NOMO-1 treated with dmso at 0.1 percent for 144 hours (cell line): ENCODE measurements around the gene ADAMTS19.
"Not testable (repeated sequence)": the region's sequence is repeated elsewhere in the genome, so short reads cannot be mapped to it uniquely, and the experiment has no call there.

Experiments used
- DNase-seq: peaks from one replicate; lab custom pipeline; 2025; ENCODE audit not compliant: unreplicated experiment; lab: John Stamatoyannopoulos, UW

Gene ADAMTS19, protein sequence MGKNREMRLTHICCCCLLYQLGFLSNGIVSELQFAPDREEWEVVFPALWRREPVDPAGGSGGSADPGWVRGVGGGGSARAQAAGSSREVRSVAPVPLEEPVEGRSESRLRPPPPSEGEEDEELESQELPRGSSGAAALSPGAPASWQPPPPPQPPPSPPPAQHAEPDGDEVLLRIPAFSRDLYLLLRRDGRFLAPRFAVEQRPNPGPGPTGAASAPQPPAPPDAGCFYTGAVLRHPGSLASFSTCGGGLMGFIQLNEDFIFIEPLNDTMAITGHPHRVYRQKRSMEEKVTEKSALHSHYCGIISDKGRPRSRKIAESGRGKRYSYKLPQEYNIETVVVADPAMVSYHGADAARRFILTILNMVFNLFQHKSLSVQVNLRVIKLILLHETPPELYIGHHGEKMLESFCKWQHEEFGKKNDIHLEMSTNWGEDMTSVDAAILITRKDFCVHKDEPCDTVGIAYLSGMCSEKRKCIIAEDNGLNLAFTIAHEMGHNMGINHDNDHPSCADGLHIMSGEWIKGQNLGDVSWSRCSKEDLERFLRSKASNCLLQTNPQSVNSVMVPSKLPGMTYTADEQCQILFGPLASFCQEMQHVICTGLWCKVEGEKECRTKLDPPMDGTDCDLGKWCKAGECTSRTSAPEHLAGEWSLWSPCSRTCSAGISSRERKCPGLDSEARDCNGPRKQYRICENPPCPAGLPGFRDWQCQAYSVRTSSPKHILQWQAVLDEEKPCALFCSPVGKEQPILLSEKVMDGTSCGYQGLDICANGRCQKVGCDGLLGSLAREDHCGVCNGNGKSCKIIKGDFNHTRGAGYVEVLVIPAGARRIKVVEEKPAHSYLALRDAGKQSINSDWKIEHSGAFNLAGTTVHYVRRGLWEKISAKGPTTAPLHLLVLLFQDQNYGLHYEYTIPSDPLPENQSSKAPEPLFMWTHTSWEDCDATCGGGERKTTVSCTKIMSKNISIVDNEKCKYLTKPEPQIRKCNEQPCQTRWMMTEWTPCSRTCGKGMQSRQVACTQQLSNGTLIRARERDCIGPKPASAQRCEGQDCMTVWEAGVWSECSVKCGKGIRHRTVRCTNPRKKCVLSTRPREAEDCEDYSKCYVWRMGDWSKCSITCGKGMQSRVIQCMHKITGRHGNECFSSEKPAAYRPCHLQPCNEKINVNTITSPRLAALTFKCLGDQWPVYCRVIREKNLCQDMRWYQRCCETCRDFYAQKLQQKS

DNA sequence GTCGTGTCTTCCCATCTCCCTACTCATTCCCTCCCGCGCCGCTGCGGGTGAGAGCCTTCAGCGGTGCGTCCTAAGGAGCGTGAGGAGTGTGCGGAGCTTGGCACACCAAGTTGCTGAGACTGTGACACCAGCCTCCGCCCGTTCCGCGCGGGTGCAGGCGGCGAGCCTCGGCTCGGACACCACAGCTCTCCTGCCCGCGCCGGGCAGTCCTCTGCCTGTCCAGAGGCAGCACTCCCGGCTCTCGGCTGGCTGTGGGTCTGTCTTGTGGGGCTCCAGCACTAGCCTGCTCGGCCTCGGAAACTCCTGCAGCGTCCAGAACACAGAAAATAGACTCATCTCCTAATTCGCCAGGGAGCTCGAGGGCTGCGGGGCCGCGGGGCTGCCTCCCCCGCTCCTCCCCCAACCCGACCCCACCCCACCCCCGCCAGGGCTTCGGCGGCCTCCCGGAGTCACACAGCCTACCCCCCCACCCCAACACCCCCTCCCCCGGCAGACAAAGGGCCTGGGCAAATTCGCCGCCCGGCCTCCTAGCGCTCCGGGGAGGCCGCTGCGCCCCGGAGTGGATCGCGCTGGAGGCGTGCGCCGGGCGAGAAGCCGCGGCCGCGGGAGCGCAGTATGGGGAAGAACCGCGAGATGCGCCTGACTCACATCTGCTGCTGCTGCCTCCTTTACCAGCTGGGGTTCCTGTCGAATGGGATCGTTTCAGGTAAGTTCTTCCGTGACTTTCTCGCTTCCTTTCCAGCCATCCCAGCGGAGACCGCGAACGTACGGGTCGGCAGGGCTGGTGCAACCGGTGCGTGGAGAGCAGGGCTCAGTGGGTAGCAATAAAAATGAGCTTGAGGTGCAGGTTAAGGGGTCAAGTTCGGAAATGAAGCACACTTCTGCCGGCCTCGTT is at the start of gene ADAMTS19:
TSS of gene ADAMTS19 (plus strand) at position 522 of the 895 bp plus-strand sequence. CDS start at position 616, 94 bp downstream.
- DNase-seq = no peak

DNA sequence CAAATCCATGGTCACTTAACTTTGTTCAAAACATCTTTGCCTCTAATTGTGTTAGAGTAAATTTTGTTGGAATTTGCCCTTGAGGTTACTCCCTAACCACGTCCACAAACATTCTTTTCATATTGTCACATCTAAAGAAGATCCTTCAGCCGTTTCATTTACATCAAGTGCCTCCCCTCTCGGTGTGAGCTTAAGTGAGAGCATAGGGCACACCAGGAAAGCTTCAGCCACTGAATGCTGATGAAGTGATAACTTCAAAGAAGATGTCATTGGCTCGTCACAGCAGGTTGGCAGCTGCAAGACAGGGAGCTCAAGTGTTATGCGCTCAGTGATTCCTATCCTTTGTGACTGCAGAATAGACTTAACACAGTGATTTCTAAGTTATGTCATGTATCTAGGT is 49.6 kb upstream of the ADAMTS19 start:
- DNase-seq = no peak

DNA sequence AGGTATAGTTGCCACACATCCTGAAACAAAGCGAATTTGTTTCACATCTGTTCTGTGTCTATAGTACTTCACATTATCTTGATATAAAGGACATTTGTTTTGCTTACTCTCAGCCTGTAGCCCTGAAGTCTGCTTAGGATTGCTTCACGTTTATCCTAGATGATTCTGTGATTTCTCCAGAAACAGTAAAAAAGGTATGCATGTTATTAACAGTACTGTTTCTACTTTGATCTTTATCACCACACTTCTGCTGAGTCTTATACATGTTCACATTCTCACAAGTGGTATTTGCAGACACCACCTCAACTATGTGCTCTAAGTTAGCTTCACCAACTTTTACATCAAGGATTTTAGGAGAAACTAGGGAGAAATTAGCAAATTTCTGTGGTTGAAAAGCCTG is 47.4 kb upstream of the ADAMTS19 start:
- DNase-seq = no peak

DNA sequence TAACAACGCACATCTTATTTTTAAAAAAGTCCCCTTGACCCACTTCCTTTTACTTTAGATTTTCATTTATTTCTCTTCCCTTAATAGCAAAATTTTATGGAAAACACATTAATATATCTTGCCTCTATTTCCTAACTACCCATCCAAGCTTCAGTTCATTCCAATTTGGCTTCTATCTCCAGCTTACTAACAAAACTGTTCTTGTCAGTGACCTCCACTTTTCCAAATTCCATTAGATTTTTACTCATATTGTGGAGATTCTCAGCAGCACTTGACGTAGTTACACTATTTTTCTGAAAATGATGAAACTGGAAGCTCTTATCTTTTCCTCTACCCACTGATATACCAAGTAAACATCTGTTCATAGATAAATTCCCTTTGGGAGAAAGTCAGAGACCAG is 46.5 kb upstream of the ADAMTS19 start:
- no peak for DNase-seq

DNA sequence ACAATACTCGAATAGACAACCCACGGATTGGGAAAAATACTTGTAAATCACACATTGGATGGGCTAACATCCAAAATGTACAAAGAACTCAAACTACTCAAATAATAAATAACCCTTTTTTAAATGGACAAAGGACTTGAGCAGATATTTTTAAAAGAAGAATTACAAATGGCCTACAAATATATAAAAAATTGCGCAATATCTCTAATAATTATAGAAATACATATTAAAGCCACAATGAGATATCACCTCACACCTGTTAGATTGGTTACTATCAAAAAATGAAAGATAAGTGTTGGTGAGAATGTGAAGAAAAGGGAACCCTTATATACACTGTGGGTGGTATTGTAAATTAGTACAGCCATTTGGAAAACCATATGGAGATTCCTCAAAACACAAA is 40.8 kb upstream of the ADAMTS19 start:
- DNase-seq = no peak

DNA sequence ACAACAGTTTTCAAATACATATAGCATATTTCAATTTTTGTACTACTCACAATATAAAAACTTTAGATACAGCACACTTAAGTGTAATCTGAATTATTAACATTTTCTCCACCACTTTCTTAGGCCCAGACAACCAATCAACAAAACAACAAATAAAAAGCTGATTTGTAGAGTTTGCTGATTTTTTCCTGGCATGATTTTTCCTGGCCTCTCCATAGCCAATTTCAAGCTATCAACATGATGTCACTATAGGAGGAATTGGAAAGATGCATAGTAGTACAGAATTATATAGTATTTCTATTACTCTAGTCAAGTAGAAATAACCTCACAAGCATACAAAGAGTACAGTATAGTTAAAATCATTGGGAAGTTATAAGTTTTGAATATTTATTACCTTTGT is 35.1 kb upstream of the ADAMTS19 start:
- no peak for DNase-seq

DNA sequence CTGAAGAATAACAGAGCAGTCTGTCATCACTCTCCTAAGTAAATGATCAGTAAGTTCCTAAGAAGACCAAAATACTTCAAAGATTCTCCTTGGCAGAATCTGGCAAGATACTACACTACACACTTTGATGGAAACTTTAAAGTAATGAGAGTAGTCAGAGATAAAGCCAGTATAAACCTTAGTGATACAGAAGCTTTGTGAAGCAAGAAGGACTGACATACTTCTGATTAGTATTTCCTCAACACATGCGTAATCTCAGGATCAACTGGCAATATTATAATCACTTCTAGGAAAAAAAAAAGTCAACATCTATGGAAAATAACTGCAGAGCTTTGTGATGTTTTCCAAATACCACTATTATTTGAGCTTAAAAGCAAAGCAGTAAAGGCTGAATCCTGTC is 34.0 kb upstream of the ADAMTS19 start:
- DNase-seq = no peak

DNA sequence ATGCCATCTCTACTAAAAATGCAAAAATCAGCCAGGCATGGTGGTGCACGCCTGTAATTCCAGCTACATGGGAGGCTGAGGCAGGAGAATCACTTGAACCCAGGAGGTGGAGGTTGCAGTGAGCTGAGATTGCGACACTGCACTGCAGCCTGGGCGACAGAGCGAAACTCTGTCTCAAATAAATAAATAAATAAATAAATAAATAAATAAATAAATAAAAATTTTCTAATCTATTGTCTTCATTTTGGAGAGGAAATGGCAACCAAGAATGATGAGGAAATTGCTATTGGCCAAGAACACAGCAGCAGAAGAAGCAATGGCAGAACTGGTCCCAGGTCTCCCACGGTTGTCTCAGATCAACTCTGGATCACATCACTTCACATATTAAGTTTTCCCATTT is 31.5 kb upstream of the ADAMTS19 start:
- DNase-seq = not testable (repeated sequence)

DNA sequence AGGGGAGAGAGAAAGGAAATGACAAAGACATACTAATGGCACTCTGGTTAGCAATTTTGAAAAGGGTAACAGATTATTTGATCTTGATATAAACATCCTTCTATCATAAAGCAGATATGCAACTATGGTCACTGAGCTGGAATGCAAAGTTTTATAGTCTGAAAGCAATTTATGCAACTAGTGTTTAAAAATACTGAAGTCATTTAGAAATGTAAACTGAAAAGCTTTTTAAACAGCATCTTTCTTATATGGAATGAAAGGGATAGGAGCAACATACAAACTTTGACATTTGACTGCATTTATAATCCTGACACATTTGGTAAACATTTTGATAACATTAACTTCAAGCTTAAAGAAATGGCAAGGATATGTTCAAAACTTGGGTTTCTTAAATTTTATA is 28.7 kb upstream of the ADAMTS19 start:
- no peak for DNase-seq

DNA sequence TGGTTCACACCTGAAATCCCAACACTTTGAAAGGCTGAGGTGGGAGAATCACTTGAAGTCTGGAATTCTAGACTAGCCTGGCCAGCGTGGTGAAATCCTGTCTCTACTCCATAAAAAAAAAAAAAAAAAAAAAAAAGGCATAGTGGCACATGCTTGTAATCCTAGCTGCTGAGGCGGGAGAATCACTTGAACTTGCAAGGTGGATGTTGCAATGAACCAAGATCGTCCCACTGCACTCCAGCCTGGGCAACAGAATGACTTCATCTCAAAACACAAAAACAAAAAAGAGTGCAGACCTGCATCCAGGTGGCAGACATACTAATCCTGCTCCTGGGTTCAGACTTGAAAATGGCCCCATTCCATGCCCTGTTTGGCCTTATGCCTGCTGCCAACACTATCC is 21.8 kb upstream of the ADAMTS19 start:
- DNase-seq = no peak

DNA sequence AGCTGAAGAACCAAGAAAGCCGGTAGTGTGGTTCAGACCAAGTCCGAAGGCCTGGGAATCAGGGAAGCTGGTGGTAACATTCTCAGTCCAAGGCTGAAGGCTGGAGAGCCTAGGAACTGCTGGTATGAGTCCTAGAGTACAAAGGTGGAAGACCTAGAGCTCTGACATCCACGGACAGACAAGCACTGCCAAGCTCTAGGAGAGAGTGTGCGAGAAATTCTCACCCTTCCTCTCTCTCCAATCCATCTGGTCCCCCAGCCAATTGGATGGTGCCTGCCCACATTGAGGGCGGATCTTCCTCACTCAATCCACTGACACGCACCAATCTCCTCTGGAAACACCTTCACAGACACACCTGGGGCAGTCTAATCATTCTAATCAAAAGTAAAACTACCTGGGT is 19.7 kb upstream of the ADAMTS19 start:
- DNase-seq = no peak

DNA sequence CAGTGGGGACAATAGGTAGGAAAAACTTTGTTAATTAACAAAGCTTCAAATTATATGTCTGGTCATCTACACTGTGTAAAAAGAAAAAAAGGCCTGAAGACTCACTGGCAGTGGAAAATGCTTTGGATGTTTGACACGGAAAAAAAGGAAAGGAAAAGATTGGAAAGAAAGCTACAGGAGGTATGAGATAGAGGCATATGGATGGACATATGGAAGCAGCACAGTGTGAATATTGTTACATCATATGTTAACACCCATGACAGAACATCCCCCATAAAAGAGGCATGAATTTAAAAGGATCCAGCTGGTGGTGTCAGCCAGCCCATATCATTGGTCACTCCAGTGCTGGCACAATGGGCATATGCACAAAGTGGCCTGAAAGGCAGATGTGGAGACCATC is 19.0 kb upstream of the ADAMTS19 start:
- no peak for DNase-seq

DNA sequence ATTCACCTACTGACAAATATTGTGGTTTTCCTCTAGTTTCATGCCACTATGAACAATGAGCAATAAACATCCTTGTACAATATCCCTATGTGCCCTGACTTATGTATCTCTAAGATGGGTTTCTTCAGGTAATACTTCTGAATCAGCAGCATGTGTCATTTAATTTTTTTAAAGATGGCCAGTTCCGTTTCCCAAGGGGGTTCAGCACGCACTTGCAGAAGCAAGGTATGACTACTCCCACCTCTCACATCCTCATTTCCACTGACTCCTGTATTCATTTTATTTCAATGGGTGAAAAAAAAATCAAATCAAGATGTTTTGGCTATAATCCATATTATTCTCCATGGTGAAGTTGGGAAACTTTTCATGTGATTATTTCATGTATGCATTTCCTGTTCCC is 14.7 kb upstream of the ADAMTS19 start:
- no peak for DNase-seq

DNA sequence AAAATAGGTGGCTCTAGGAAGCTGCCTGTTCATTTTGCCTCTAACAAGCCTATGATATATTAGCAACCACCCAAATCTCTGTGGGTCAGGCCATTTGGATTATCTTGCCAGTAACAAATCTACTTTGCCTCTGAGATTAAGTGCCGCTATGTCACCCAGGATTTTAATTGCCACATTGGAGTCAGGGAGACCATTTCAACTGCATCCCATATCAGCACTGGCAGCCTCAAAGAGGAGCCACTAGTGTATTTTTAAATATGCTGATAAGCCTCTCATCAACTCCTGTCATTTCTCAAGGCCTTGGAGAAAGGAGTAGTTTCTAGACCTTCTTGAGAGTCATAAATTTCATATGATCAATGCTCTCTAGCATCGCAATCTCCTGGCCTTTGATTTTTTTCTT is 12.1 kb upstream of the ADAMTS19 start:
- no peak for DNase-seq

DNA sequence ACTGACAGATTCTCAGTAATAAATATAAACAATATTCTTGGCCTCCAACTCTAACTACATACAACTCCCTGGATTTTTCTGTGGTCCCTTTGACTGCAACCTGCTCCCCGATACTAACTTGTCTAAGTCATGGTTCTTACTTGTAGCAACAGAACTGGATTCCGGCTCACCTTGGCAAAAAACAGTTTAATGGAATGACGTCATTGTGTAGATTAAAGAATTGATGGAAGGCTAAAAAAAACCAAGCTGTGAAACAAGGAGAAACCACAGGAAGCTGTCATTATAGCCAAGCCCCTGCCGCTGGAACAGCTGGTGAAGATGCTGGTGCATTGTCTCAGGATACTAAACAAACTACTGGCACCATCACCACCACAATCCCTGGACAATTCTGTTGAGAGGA is 11.4 kb upstream of the ADAMTS19 start:
- DNase-seq = no peak

DNA sequence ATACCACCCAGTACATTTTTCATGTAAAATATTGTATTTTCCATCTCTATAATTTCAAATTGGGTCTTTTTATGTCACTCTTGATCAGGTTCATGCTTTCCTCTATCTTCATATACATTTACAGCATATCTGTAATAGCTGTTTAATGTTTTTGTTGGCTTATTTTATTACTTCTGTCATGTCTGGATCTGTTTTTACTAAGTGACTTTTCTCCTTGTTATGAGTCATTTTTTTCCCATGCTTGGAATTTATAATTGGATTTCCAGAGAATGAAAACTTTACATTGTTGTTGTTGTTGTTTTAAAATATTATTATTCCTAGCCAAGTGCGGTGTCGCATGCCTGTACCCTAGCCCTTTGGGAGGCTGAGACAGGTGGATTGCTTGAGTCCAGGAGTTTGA is 5.6 kb upstream of the ADAMTS19 start:
- no peak for DNase-seq

DNA sequence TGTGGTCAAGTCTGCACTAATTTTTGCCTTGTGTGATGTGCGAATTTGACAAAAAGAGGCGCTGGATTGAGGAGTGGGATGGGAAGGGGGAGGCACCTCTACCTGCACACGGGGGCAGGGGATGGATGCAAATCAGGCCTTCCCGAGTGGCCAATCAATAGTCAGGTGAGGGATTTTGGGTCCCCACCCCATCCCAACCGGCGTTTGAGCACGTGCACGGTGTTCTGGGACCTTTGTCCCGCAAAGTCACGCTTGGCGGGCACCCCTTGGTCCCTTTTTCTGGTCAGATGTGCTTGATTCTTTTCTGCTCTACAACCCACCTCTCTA is 685 bp upstream of the ADAMTS19 start:
- DNase-seq = no peak

DNA sequence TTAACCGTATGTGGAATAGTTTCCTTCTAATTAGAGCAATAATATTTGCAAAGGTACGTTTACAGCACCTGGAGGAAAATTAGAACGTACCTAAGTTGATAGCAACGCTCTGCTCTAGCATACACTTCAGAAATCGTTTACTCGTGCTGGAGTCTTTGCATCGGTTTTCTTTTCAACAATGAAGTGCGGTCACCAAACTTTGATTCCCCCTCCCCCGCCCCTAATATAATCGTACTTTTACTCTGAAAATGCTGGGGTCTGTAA is 506 bp downstream of the ADAMTS19 start:
- DNase-seq = no peak

DNA sequence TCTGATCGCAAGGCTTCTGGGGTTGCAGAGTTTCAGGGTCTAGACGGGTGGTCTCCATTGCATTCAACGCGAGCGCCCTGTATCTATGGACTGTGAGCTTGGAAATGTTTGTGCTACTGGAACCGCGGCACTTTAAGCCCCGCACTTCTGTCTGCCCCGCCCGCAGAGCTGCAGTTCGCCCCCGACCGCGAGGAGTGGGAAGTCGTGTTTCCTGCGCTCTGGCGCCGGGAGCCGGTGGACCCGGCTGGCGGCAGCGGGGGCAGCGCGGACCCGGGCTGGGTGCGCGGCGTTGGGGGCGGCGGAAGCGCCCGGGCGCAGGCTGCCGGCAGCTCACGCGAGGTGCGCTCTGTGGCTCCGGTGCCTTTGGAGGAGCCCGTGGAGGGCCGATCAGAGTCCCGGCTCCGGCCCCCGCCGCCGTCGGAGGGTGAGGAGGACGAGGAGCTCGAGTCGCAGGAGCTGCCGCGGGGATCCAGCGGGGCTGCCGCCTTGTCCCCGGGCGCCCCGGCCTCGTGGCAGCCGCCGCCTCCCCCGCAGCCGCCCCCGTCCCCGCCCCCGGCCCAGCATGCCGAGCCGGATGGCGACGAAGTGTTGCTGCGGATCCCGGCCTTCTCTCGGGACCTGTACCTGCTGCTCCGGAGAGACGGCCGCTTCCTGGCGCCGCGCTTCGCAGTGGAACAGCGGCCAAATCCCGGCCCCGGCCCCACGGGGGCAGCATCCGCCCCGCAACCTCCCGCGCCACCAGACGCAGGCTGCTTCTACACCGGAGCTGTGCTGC is 1.0 kb downstream of the ADAMTS19 start:
- no peak for DNase-seq

DNA sequence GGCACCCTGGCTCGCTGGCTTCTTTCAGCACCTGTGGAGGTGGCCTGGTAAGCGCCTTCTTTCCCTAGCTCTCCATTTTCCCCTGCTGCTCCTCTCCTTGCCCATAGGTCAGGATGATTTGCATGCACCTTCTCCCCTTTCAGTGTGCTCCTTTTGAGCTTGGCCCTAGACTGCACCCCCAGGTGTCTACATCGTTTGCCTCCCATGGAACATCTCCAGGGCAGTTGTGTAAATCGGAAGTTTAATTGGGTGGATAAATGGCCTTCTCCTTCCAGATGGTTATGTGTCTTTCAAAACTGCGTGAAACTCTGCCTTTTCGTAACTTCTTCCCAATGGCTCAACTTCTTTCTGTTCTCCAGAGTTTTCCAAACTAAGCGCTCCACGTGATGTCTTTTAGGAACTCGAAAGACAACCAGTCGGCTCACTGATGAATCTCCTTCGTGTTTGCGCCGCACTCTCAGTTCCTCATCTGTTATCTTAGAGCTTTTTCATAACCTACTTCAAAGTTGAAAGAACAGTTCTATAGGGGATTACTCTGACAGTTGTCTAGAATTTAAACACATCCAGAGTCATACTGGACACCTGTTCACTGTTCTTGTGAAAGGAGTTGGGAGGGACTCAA is 1.7 kb downstream of the ADAMTS19 start:
- DNase-seq = no peak
